HG03060 (cell line): ENCODE data around the gene MADCAM1.

Source experiments
- ATAC-seq: cut with Tn5 transposase; IDR thresholded peaks from one replicate; pipeline ENCODE4 v1.9.1; 2021; ENCODE audit warnings: low read depth, moderate number of reproducible peaks; ENCODE audit not compliant: unreplicated experiment

The MADCAM1 gene

DNA sequence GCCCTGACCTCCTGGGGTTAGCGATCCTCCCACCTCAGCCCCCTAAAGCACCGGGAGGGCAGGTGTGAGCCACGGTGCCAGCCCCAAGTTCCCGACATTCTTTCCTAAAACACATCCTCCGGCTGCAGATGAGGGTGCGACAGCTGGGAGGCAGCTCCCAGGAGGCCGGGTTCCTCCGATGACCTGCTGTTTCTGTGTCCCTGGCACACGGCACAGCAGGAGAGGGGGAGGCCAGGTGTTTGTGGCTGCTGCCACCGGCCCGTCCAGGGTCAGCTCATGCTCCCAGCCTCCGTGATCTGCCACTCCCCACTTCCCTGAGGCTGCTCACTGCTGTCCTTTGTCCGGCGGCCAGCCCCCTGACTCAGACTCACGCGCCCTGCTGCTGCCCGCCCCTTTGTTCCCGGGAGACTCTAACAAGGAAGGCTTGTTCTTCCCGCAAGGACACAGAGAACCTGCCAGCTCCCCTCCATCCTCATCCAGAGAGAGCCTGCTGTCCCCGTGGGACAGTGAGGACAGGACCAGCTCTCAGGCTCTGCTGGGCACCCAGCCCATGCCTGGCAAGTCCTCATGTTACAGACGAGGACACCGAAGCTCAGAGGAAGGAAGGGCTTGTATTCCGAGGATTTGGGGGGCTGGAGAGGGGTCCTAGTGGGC lies 10.6 kb upstream of the MADCAM1 start:
- no peak for ATAC-seq

DNA sequence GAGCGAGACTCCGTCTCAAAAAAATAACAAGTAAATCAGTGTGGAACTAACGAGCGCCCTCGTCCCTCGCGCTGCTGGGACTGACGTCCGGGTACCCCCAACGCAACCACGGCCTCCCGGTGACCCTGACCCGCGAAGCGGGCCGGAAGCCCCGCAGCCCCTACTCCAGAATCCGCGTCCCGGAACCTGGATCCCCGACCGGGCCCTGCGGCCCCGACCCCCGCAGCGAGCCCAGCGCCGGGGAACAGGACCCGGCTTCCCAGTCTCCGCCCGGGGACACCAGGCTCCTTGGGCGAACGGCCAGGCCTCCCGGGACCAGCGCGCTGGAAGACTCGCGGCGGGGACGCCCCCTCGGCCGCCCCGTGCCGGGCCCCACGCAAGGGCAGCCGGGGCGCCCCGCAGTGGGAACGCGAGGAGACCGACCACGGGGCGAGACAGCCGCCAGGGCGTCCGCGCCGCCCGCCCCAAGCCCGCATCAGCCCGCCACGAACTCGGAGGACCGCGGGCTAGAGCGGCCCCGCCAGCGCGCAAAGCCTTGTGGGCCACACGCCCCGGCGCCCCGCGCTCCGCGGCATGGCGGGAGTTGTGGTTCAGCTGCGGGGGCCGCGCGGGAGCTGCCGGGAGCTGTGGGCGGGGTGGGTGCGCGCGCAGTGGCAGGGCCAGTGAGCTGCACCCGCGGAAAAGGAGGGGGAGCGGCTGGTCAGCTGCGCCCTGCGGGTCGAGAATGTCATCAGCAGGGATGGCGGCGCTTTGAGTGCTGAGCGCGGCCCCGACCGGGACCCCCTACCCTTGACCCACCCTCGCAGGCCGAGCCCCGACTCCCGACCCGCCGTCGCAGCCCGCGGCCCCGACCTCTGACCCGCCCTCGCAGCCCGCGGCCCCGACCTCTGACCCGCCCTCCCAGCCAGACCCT lies 7.5 kb upstream of the MADCAM1 start:
- ATAC-seq = peak; percentile 53

DNA sequence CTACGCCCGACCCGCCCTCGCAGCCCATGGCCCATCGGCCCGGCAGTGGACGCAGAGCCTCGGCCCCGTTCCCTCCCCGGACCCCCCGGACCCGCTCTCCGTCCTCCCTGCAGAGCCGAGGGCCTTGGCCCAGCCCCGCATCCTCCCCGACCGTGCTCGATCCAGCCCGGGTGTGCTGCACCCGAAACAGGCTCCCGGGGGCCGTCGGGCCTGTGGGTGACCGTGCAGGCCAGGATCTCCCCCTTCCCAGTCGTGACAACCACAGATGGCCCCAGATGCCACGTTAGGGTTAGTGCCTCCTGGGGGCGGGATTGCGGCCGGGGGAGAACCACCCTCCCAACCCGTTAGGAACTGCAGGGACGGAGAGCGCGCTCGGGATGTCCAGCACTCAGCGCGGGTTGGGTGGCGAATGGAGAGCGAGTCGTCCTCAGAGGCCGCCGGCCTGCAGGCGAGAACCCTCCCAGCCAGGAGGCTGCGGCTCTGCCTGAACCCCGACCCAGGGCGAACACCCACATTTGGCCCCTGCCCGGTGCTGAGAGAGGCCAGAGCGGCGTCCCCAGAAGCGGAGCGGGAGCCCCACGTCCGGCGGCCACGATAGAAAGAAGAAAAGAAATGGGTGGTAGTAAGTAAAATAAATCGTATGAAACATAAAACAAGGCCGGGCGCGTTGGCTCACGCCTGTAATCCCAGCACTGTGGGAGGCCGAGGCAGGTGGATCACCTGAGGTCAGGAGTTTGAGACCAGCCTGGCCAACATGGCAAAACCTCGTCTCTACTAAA lies 6.7 kb upstream of the MADCAM1 start:
- no peak for ATAC-seq

DNA sequence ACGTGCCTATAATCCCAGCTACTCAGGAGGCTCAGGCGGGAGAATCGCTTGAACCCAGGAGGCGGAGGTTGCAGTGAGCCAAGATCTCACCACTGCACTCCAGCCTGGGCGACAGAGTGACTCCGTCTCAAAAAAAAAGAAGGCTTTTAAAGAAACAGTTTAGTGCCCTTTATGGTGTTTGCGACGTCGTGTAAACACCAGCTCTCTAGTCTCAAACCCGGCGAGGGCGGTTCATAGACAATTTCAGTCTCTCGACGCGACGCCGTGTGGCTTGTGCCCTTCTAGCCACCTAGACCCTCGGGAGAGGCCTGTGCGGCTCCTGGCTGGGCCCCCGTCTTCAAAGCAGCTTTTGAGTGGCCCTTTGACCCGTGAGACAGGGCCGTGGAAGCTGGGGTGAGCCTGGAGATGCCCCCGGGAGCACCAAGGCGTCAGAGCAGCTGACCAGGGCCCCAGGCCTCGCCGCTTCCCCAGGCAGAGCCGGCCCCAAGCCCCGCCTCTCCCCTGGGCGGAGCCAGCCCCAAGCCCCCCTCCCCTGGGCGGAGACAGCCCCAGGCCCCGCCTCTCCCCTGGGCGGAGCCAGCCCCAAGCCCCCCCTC lies 5.0 kb upstream of the MADCAM1 start:
- ATAC-seq = no peak

DNA sequence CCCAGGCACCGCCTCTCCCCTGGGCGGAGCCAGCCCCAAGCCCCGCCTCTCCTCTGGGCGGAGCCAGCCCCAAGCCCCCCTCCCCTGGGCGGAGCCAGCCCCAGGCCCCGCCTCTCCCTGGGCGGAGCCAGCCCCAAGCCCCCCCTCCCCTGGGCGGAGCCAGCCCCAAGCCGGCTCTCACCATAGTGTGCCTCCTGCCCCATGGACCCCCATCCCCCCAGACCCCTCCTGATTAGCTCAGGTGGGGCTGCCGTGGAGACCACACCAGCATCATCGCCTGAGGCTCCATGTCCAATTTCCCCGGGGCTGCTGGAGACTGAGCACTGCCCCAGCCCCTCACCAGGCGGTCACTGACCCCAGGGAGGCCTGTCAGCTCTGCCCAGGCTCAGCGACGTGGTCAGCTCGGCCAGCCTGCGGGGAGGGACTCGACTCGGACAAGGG lies 4.2 kb upstream of the MADCAM1 start:
- no peak for ATAC-seq

DNA sequence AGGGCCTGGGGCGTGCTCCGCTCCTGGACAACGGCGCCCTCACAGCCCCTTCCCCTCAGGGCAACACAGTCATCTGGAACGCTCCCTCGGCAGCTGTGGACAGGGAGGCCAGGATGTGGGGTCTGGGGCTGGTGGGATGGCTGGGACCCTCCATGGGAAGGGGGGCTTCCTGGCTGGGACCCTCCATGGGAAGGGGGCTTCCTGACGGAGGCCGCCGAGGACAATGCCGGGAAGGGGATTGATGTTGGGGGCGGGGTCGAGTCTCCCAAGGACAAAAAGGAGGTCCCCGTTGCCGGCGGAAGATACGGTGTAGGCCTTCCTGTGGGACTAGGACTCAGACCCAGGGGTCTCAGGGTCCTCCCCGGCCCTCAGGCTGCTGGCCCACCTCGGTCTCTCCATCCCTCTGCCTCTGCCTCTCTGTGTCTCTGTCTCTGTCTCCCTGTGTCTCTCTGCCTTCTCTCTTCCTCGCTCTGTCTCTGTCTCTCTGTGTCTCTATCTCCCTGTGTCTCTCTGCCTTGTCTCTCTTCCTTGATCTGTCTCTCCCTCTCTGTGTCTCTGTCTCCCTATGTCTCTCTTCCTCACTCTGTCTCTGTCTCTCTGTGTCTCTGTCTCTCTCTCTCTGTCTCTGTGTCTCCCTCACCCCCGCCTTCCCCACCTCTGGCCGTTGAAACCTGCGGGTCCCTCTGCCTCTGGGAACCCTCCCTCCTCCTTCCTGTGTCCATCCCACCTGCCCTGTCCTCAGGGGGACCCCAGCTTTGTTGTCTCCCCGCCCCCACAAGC lies 2.7 kb upstream of the MADCAM1 start:
- no peak for ATAC-seq

DNA sequence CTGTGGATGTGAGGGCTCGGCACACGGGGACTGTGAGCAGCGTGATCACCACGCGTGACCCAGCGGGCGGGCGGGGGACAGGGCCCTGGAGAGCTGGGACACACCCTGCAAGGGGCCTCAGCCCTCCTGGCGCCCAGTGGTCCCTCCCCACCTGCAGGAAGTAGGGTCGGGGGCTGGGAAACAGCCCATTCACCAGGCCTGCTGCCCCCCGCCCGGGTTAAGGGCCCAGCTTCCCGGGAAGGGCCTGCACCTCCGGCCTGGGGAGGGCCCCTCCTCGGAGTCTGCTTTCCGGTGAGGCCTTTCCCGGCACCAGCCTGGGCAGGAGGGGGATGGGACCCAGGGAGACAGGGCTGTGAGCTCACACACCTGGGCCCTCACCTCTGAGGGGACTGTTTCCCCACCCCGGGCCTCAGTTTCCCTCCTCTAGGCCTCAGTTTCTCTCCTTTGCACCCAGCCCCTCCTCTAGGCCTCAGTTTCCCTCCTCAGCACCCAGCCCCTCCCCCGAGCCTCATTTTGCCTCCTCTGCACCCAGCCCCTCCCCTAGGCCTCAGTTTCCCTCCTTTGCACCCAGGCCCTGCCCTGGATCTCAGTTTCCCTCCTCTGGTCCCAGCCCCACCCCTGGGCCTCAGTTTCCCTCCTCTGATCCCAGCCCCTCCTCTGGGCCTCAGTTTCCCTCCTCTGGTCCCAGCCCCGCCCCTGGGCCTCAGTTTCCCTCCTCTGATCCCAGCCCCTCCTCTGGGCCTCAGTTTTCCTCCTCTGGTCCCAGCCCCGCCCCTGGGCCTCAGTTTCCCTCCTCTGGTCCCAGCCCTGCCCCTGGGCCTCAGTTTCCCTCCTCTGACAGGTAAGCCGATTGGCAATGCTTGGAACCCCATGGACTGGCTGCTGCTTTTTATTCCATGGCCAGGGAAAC lies 1.9 kb upstream of the MADCAM1 start:
- no peak for ATAC-seq

DNA sequence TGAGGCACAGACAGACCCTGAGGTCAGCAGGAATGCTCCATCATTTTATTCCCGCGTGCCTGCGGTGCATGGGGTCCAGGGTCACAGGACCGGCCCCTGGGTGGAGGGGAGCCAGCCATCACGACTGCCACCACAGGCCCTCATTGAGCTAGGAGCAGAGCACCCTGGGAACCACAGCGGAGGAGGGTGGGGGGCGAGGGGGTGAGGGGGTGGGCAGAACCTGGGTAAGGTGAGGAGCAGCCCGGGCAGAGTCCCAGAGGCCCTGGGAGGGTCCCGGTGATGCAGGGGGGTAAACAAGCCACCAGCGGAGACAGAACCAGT lies 1.2 kb upstream of the MADCAM1 start:
- no peak for ATAC-seq

DNA sequence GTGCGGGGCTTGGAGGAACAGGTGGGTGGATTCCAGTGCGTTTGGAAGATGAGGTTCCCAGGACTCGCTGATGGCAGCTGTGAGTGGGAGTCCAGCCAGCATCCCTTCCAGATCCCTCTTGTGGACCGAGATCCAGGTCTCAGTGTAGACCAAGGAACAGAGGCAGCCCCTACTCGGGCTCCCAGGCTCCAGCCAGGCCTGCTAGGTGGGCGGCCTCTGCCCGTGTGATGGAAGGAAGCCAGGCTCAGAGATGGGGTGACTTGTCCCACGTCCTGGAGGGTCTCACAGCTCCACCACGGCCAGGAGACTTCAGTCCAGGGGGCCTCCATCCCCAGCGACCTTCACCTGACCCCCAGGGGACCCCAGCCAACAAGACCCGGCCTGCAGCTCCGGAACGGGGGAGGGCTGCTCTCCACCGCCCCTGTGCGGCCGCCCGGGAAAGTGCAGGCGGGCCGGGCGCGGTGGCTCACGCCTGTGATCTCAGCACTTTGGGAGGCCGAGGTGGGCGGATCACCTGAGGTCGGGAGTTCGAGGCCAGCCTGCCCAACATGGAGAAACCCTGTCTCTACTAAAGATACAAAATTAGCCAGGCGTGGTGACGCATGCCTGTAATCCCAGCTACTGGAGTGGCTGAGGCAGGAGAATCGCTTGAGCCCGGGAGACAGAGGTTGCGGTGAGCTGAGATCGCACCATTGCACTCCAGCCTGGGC lies 729 bp upstream of the MADCAM1 start:
- no peak for ATAC-seq

DNA sequence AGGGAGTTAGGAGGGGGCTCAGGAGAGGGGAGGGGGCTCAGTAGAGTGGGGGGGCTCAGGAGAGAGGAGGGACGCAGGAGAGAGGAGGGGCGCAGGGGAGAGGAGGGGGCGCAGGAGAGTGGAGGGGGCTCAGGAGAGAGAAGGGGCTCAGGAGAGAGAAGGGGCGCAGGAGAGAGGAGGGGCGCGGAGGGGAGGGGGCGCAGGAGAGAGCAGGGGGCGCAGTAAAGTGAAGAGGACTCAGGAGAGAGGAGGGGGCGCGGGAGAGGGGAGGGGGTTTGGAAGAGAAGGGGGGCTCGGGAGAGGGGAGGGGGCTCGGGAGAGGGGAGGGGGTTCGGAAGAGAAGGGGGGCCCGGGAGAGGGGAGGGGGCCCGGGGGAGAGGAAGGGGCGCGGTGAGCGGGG lies 700 bp downstream of the MADCAM1 start:
- no peak for ATAC-seq

DNA sequence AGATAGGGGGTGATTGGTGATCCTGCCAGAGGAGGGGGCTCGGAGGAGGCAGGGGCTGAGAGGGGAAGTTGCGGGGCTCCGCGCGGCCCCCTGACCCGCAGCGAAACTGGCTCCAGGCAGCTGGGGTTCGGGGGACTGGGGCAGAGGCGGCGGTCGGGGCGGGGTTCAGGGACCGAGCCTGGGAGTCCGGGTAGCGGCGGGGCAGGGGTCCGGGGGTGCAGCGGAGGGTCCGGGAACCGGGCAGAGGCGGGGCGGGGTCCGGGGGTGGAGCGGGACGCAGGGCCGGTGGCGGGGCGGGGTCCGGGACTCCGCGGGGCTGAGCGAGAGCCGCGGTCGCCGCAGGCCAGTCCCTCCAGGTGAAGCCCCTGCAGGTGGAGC lies 1.2 kb downstream of the MADCAM1 start:
- ATAC-seq = no peak

DNA sequence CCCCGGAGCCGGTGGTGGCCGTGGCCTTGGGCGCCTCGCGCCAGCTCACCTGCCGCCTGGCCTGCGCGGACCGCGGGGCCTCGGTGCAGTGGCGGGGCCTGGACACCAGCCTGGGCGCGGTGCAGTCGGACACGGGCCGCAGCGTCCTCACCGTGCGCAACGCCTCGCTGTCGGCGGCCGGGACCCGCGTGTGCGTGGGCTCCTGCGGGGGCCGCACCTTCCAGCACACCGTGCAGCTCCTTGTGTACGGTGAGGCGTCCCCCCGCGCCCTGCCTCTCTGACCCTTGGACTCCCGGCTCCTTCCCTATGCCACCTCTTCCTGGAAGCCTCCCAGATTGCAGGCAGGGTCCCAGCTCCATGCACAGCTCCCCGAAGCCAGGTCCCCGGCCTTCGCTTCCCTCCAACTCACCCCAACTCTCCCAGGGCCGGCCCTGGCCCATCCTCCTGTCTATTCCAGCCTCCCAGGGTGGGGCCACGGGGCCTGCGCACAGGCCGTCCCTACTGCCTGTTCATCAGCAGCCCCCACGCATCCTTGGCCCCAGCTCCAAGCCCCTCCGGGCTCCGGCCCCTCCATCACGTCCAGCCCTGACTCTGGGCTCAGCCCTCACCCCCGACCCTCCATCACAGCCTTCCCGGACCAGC lies 1.7 kb downstream of the MADCAM1 start:
- no peak for ATAC-seq

DNA sequence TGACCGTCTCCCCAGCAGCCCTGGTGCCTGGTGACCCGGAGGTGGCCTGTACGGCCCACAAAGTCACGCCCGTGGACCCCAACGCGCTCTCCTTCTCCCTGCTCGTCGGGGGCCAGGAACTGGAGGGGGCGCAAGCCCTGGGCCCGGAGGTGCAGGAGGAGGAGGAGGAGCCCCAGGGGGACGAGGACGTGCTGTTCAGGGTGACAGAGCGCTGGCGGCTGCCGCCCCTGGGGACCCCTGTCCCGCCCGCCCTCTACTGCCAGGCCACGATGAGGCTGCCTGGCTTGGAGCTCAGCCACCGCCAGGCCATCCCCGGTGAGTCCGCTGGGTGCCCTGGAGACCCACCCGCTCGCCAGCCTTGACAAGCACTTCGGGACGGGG lies 2.2 kb downstream of the MADCAM1 start:
- no peak for ATAC-seq

DNA sequence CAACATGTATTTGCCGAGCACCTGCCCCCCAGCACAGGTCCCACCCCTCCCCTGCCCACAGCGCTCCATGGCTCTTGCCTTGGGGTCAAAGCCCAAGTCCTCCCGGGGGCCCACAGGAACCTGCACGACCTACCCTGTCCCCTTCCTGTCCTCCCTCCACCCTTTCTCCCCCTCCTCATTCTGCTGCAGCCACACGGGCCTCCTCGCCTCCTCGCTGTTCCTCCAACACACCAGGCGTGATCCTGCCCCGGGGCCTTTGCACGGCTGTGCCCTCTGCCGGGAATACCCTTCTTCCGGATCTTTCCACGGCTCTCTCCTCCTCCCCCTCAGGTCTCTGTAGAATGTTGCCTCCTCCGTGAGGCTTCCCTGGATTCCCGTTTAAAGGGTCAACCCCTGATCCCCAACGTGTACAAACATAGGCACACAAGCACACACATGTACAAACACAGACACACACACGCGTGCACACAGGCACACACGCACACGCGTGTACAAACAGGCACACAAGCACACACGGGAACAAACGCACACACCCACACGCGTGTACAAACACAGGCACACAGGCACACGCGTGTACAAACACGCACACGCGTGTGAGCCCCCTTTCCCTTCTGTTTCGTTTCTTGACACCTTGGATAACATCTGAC lies 2.8 kb downstream of the MADCAM1 start:
- ATAC-seq = no peak

DNA sequence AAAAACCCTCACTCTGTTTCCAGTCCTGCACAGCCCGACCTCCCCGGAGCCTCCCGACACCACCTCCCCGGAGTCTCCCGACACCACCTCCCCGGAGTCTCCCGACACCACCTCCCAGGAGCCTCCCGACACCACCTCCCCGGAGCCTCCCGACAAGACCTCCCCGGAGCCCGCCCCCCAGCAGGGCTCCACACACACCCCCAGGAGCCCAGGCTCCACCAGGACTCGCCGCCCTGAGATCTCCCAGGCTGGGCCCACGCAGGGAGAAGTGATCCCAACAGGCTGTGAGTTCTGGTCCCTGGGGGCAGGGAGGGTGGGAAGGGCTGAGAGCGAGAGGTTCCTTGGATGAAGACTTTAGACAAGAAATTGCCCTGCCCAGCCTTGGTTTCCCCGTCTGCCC lies 5.4 kb downstream of the MADCAM1 start:
- no peak for ATAC-seq

DNA sequence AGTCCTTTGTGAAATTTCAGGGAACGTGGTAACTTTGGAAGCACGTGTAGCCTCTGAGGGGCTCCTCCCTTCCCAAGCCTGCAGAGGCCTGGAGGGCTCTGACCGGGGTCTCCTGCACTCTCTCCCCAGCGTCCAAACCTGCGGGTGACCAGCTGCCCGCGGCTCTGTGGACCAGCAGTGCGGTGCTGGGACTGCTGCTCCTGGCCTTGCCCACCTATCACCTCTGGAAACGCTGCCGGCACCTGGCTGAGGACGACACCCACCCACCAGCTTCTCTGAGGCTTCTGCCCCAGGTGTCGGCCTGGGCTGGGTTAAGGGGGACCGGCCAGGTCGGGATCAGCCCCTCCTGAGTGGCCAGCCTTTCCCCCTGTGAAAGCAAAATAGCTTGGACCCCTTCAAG lies 8.3 kb downstream of the MADCAM1 start:
- ATAC-seq = no peak

DNA sequence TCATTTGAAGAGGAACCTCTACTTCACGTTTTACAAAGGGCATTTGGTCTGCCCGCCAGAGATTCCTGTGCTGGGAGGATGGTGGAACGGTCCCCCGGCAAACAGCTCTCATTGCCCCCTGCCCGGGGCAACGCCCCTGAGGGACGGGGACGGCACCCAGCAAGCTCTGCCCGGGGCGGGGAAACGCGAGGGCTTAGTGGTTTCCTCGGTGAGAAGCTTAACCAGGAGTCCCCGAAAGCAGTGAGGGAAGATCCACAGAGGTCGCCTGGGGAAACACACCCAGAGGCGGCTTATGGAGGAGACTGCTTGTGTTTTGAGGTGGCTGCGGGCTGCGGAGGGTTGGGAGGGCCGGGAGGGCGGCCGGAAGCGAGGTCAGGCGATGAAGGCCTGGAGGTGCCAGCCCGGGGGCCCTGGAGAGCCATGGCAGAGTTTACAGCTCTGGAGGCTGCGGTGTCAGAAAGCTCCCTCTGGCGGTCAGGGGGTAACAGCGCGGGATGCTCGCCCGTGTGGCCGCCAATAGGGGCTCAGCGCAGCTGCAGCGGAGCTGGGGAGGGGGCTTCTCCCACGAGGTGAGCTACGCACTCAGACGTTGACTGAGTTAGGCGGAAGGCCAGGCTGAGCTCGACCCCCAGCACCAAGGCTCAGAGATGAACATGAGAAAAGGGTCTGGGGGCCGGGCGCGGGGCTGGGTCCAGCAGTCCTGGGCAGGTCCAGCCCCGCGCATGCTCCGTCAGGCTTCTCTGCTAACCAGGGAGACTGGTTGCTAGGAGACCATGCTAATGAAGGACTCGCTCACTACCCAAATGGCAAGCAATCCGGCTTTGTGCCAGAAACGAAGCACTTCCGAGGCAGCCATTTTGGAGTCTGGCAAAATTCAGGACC lies 10.4 kb downstream of the MADCAM1 start:
- peak; percentile 74 for ATAC-seq
